Smooth muscle cell (in vitro differentiated cells): ENCODE results near the gene COL4A2. TPM values are rescaled to one million over a fixed set of nuclear protein-coding genes. Genes with fewer than 3 reads are reported as not detected.
A peak's percentile ranks its signal among the peaks of the same experiment; 100 is the strongest.

Experiments used
- DNase-seq: peaks from one replicate; lab custom pipeline; 2025; ENCODE audit not compliant: unreplicated experiment; lab: John Stamatoyannopoulos, UW
- H2AFZ ChIP-seq: fragments of 200-600 bp; sonication (generic); 2 replicates; pipeline ENCODE4 v1.6.0; 2016; ENCODE audit warnings: antibody characterized with exemption, low read depth, mild to moderate bottlenecking
- H3F3A ChIP-seq: fragments of 200-600 bp; sonication (generic); 2 replicates; pipeline ENCODE4 v1.6.0; 2017; ENCODE audit warnings: antibody characterized with exemption, low read depth
- H3K27ac ChIP-seq: fragments of 200-600 bp; sonication (generic); 2 replicates; pipeline ENCODE4 v1.5.1; 2016; ENCODE audit warnings: low read depth, mild to moderate bottlenecking
- H3K27me3 ChIP-seq: fragments of 200-600 bp; sonication (generic); 2 replicates; pipeline ENCODE4 v1.6.1; 2016; ENCODE audit warnings: low read depth, mild to moderate bottlenecking
- H3K36me3 ChIP-seq: fragments of 200-600 bp; sonication (generic); 2 replicates; pipeline ENCODE4 v1.5.1; 2016; ENCODE audit warnings: low read depth
- H3K4me1 ChIP-seq: fragments of 200-600 bp; sonication (generic); 2 replicates; pipeline ENCODE4 v1.5.1; 2016; ENCODE audit warnings: low read depth
- H3K4me2 ChIP-seq: fragments of 200-600 bp; sonication (generic); 2 replicates; pipeline ENCODE4 v1.6.0; 2016; ENCODE audit warnings: mild to moderate bottlenecking
- H3K4me3 ChIP-seq: fragments of 200-600 bp; sonication (generic); 2 replicates; pipeline ENCODE4 v1.5.1; 2016; ENCODE audit warnings: mild to moderate bottlenecking
- H3K79me2 ChIP-seq: fragments of 200-600 bp; sonication (generic); 2 replicates; pipeline ENCODE4 v1.6.0; 2016; ENCODE audit warnings: low read depth, mild to moderate bottlenecking
- H3K9ac ChIP-seq: fragments of 200-600 bp; sonication (generic); 2 replicates; pipeline ENCODE4 v1.6.0; 2016; ENCODE audit warnings: low read depth
- H3K9me3 ChIP-seq: fragments of 200-600 bp; sonication (generic); replicated peaks from 2 replicates; pipeline ENCODE4 v1.5.1; 2016; ENCODE audit warnings: low read depth
- H4K20me1 ChIP-seq: fragments of 200-600 bp; sonication (generic); 2 replicates; pipeline ENCODE4 v1.6.0; 2016; ENCODE audit warnings: low read depth
- WGBS: methylation state at CpG from one replicate; pipeline ENCODE4 v1.1.7; 2016; ENCODE audit warnings: low lambda C conversion rate; 5-methylcytosine and 5-hydroxymethylcytosine counted together
- polyA plus RNA-seq: library from polyadenylated mRNA; unstranded; fragments of >200 nt; fragmentation: Nextera tagmentation; extraction: Ambion mirVana; gene quantifications from 2 replicates; pipeline ENCODE4 v1.2.1, GENCODE V29; 2016
- total RNA-seq: library from RNA; depleted of rRNA; stranded (reverse); fragments of >200 nt; gene quantifications from 2 replicates; pipeline ENCODE4 v1.2.3, GENCODE V29; 2014
- TF ChIP-seq, protein P1 (sequence below): fragments of 200-600 bp; sonication (generic); IDR thresholded peaks from 2 replicates; pipeline ENCODE4 v1.5.1; 2017; ENCODE audit warnings: borderline replicate concordance, mild to moderate bottlenecking, antibody characterized with exemption; ENCODE audit not compliant: insufficient read depth, poor library complexity, severe bottlenecking

The COL4A2 gene
- total and polyA plus RNA-seq, 2 experiments from 2014 or later: 1,456 to 2,786 TPM

DNA sequence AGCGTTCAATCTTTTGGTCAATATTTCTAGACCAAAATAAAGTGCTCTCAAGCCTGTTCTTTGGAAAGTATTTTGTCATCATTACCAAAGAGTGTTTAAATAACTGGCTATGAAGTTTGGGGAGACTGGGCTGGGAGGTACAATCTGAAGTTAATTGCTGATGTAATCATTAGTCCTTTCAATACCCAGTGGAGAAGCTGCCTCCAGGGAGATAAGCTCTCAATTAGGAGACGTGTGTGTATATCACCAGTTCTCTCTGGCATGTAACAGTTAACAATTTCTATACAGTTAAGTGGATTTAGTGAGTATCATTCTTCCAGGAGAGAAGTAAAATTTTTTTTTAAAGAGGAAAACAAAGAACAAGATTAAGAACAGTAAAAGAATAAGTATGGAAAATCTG, 1.5 kb upstream of the COL4A2 start:
- no peak for DNase-seq
- H3K27ac ChIP-seq: peak overlapping the region; percentile 94
- WGBS: 22% methylated on average over 2 of the region's 2 CpGs
- peak overlapping the region; percentile 93 for H3K4me3 ChIP-seq
- H3K9ac ChIP-seq: peak overlapping the region; percentile 90
- peaks cover 98% of the 10 kb centered on the region for H3K79me2 ChIP-seq
- H3K9me3 ChIP-seq: no peaks in the 10 kb centered on the region
- H3K27me3 ChIP-seq: no peaks in the 10 kb centered on the region
- H4K20me1 ChIP-seq: peaks cover 98% of the 10 kb centered on the region
- H3K36me3 ChIP-seq: no peaks in the 10 kb centered on the region
- H2AFZ ChIP-seq: no peak overlapping the region
- H3K4me1 ChIP-seq: peaks cover 60% of the 10 kb centered on the region
- H3K4me2 ChIP-seq: peak overlapping the region; percentile 97
- TF ChIP-seq, protein P1, sequence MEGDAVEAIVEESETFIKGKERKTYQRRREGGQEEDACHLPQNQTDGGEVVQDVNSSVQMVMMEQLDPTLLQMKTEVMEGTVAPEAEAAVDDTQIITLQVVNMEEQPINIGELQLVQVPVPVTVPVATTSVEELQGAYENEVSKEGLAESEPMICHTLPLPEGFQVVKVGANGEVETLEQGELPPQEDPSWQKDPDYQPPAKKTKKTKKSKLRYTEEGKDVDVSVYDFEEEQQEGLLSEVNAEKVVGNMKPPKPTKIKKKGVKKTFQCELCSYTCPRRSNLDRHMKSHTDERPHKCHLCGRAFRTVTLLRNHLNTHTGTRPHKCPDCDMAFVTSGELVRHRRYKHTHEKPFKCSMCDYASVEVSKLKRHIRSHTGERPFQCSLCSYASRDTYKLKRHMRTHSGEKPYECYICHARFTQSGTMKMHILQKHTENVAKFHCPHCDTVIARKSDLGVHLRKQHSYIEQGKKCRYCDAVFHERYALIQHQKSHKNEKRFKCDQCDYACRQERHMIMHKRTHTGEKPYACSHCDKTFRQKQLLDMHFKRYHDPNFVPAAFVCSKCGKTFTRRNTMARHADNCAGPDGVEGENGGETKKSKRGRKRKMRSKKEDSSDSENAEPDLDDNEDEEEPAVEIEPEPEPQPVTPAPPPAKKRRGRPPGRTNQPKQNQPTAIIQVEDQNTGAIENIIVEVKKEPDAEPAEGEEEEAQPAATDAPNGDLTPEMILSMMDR: no peak
- peaks cover 66% of the 10 kb centered on the region for H3F3A ChIP-seq

DNA sequence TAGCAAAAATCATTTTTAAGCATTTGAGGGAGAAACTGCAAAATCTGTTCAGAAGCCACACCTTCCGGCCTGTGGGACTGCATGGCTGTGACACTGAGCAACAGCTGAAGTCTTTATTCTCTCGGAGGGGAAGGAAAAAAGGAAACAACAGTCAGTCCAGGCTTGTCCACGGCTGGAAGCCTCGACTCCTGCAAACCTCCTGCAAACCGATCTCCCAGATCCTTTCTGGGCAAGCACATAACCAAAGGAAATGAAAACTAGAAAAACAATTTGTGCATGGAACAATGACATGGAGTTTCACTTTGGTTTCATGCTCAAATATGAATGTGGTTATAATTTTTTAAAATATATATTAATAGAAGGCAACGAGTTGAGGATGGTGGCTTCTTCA, 1.1 kb upstream of the COL4A2 start:
- Histone ChIP-seq H3K4me2 (peak overlapping the region; percentile 97), H3K36me3 (no peaks in the 10 kb centered on the region), H3K79me2 (peaks cover 98% of the 10 kb centered on the region), H3K4me3 (peak overlapping the region; percentile 93), H3K4me1 (peaks cover 60% of the 10 kb centered on the region), H3K9ac (peak overlapping the region; percentile 90), H3K27me3 (no peaks in the 10 kb centered on the region), H4K20me1 (peaks cover 98% of the 10 kb centered on the region), H2AFZ (no peak overlapping the region), H3F3A (peaks cover 67% of the 10 kb centered on the region), H3K9me3 (no peaks in the 10 kb centered on the region), H3K27ac (peak overlapping the region; percentile 94)
- no peak for DNase-seq
- 3% methylated on average over 6 of the region's 6 CpGs for WGBS
- TF ChIP-seq, protein P1: no peak

DNA sequence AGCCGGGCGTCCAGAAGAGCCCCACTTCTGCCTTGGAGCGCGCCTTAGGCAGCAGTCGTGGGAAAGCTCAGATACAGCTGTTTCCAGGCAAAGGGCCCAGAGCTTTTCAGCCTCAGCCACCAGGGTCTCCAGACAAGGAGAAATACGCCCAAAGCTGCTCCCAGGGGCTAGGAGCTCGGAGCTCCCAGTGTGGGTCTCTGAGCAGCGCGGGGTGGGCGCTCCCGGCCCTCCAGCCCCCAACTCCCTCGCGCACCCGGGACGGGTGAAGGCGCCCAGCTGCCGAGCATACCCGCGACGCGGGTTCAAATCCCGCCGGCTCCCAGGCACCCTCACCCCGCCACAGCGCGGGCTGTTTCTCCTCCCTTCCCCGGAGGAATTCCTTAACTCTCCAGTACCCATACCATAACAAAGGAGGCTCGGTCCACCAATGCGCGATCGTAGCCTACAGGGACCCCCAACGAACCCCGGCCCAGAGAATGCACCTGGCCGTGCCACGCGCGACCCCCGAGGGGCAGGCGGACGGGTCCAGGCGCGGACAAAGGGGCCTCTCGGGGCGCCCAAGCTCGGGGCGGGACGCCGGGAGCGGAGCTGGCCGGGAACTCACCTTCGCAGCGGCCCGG, 634 bp upstream of the COL4A2 start:
- DNase-seq: no peak
- peaks cover 55% of the 10 kb centered on the region for H3K4me1 ChIP-seq
- peak overlapping the region; percentile 93 for H3K4me3 ChIP-seq
- WGBS: 1% methylated on average over 51 of the region's 53 CpGs
- H3K9ac ChIP-seq: peak overlapping the region; percentile 90
- H3K27ac ChIP-seq: peak overlapping the region; percentile 94
- TF ChIP-seq, protein P1: no peak
- no peak overlapping the region for H2AFZ ChIP-seq
- no peaks in the 10 kb centered on the region for H3K27me3 ChIP-seq
- peaks cover 98% of the 10 kb centered on the region for H4K20me1 ChIP-seq
- no peaks in the 10 kb centered on the region for H3K36me3 ChIP-seq
- H3K79me2 ChIP-seq: peaks cover 98% of the 10 kb centered on the region
- peaks cover 71% of the 10 kb centered on the region for H3F3A ChIP-seq
- H3K9me3 ChIP-seq: no peaks in the 10 kb centered on the region
- H3K4me2 ChIP-seq: peak overlapping the region; percentile 97
